Effector memory CD8-positive, alpha-beta T cell (primary cell): ENCODE data around the gene UNC5A.
"Not testable (repeated sequence)": the region's sequence is repeated elsewhere in the genome, so short reads cannot be mapped to it uniquely, and the experiment has no call there.

Experiments
- ATAC-seq: fragments of 150-1000 bp; cut with Tn5 transposase; replicated peaks from 2 replicates; pipeline ENCODE4 v1.10.0; 2021; ENCODE audit warnings: mild to moderate bottlenecking, moderate library complexity
- DNase-seq, 3 experiments: peaks; one replicate each; pipeline ENCODE4 v3.0.0; 2021
- H3K27ac Mint-ChIP-seq, 2 donors: one replicate each; pipeline ENCODE4 v1.8.0; 2022; ENCODE audit warnings: mild to moderate bottlenecking in 2 of 2, mixed read lengths in 2 of 2, moderate library complexity in 2 of 2
- H3K27me3 Mint-ChIP-seq, 2 donors: one replicate each; pipeline ENCODE4 v1.8.0; 2022; ENCODE audit warnings: mixed read lengths in 2 of 2
- H3K36me3 Mint-ChIP-seq: one replicate; pipeline ENCODE4 v1.8.0; 2022; ENCODE audit warnings: mild to moderate bottlenecking, moderate library complexity, mixed read lengths; ENCODE audit not compliant: insufficient read depth
- H3K4me1 Mint-ChIP-seq, 2 donors: one replicate each; pipeline ENCODE4 v1.8.0; 2022; ENCODE audit warnings: low read depth in 2 of 2, mixed read lengths in 2 of 2
- H3K4me3 Mint-ChIP-seq, 2 donors: one replicate each; pipeline ENCODE4 v1.8.0; 2022; ENCODE audit warnings: mild to moderate bottlenecking in 2 of 2, mixed read lengths in 2 of 2, moderate library complexity in 2 of 2
- H3K9me3 Mint-ChIP-seq, 2 donors: one replicate each; pipeline ENCODE4 v1.8.0; 2022; ENCODE audit warnings: mixed read lengths in 2 of 2

UNC5A gene

GRCh38 chr5:176864755-176865154, 54.4 kb downstream of the UNC5A start:
- Mint-ChIP-seq H3K36me3 (no peaks in the 10 kb centered on the region), H3K9me3 (no peaks in the 10 kb centered on the region), H3K4me1 (peaks cover 0 to 1% of the 10 kb centered on the region in 2 donors), H3K4me3 (no peak overlapping the region), H3K27ac (no peak overlapping the region), H3K27me3 (peaks cover 51 to 75% of the 10 kb centered on the region in 2 donors)
- DNase-seq (no peak), ATAC-seq (no peak)

DNA sequence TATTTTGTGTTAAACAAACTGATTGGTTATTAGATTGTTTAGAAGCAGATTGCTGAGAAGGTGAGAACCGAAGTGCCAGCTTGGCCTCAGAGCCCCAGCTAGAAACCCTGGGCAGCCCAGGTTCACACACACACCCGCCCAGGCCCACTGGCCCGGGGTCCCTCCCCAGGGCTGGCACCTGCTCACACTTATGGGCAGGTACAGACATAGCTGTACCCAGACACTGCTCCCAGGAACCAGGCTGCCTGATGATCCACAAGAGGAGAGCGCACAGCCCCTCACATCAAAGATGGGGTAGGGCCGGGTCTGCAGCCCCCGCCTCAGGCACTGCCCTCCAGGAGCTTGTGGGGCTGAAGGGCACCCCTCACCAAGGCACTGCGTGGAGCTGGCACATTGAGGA, 55.6 kb downstream of the UNC5A start:
- Mint-ChIP-seq H3K4me3 (no peak overlapping the region), H3K36me3 (peaks cover 7% of the 10 kb centered on the region), H3K9me3 (peaks cover 0 to 6% of the 10 kb centered on the region in 2 donors), H3K27me3 (peaks cover 44 to 65% of the 10 kb centered on the region in 2 donors), H3K4me1 (peaks cover 4 to 7% of the 10 kb centered on the region in 2 donors), H3K27ac (no peak overlapping the region)
- DNase-seq, result no peak
- no peak for ATAC-seq

GRCh38 chr5:176866707-176867310, 56.5 kb downstream of the UNC5A start:
- Mint-ChIP-seq H3K36me3 (peaks cover 7% of the 10 kb centered on the region), H3K27me3 (peaks cover 44 to 56% of the 10 kb centered on the region in 2 donors), H3K4me3 (no peak overlapping the region), H3K4me1 (peaks cover 4 to 7% of the 10 kb centered on the region in 2 donors), H3K27ac (no peak overlapping the region), H3K9me3 (peaks cover 0 to 6% of the 10 kb centered on the region in 2 donors)
- DNase-seq, result no peak
- ATAC-seq, result no peak

GRCh38 chr5:176868126-176868525, 57.8 kb downstream of the UNC5A start:
- H3K4me1 Mint-ChIP-seq, result peaks cover 7% of the 10 kb centered on the region in 2 donors
- peaks cover 2 to 6% of the 10 kb centered on the region in 2 donors for H3K9me3 Mint-ChIP-seq
- H3K27ac Mint-ChIP-seq, result no peak overlapping the region
- no peak overlapping the region for H3K4me3 Mint-ChIP-seq
- ATAC-seq, result no peak
- H3K36me3 Mint-ChIP-seq, result peaks cover 10% of the 10 kb centered on the region
- peaks cover 35 to 45% of the 10 kb centered on the region in 2 donors for H3K27me3 Mint-ChIP-seq
- DNase-seq, result no peak

DNA sequence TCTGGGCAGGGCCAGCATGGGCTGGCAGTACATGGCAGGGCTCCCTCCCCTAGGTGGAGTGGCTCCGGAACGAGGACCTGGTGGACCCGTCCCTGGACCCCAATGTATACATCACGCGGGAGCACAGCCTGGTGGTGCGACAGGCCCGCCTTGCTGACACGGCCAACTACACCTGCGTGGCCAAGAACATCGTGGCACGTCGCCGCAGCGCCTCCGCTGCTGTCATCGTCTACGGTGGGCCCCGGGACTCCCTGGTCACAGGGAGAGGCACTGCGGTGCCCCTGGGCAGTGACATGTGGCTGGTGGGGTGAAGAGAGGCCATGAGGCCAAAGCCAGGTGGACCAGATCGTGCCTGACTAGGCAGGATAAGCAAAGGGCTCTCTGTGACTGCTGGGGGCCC, 58.4 kb downstream of the UNC5A start:
- no peak for ATAC-seq
- DNase-seq, result no peak
- peaks cover 16% of the 10 kb centered on the region for H3K36me3 Mint-ChIP-seq
- peaks cover 7 to 10% of the 10 kb centered on the region in 2 donors for H3K4me1 Mint-ChIP-seq
- peaks cover 32 to 39% of the 10 kb centered on the region in 2 donors for H3K27me3 Mint-ChIP-seq
- H3K9me3 Mint-ChIP-seq, result peaks cover 3 to 6% of the 10 kb centered on the region in 2 donors
- H3K27ac Mint-ChIP-seq, result no peak overlapping the region
- no peak overlapping the region for H3K4me3 Mint-ChIP-seq

GRCh38 chr5:176869501-176870109, 59.2 kb downstream of the UNC5A start:
- H3K36me3 Mint-ChIP-seq, result peaks cover 20% of the 10 kb centered on the region
- H3K4me3 Mint-ChIP-seq, result no peak overlapping the region
- peaks cover 3 to 6% of the 10 kb centered on the region in 2 donors for H3K9me3 Mint-ChIP-seq
- DNase-seq, result no peak
- ATAC-seq, result no peak
- no peak overlapping the region for H3K27ac Mint-ChIP-seq
- peaks cover 10% of the 10 kb centered on the region in 2 donors for H3K4me1 Mint-ChIP-seq
- peaks cover 25 to 31% of the 10 kb centered on the region in 2 donors for H3K27me3 Mint-ChIP-seq

DNA sequence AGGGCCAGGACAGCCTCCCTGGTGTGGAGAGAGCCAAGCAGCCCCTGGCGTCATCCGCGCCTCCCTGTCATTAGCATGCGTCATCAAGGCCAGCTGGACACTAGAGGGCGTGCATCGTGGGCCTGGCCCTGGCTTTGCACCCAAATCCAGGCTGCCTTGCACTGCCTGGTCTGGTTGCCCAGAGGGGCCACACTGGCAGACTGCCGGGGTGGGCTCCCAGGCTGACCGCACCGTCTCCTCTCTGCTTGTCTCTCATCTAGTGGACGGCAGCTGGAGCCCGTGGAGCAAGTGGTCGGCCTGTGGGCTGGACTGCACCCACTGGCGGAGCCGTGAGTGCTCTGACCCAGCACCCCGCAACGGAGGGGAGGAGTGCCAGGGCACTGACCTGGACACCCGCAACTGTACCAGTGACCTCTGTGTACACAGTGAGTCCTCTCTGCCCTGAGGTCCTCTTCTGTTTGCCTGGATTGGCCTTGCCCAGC, 59.8 kb downstream of the UNC5A start:
- H3K27ac Mint-ChIP-seq, result peak overlapping the region in 1 of 2 donors; percentile 57
- no peak overlapping the region for H3K4me3 Mint-ChIP-seq
- H3K4me1 Mint-ChIP-seq, result peaks cover 10 to 14% of the 10 kb centered on the region in 2 donors
- DNase-seq (no peak), ATAC-seq (no peak)
- peaks cover 22 to 29% of the 10 kb centered on the region in 2 donors for H3K27me3 Mint-ChIP-seq
- H3K36me3 Mint-ChIP-seq, result peaks cover 20% of the 10 kb centered on the region
- H3K9me3 Mint-ChIP-seq, result peaks cover 3 to 6% of the 10 kb centered on the region in 2 donors

GRCh38 chr5:176870644-176871043, 60.3 kb downstream of the UNC5A start:
- not testable (repeated sequence) for H3K4me3 Mint-ChIP-seq, H3K9me3 Mint-ChIP-seq, ATAC-seq, DNase-seq
- Mint-ChIP-seq H3K36me3 (peaks cover 20% of the 10 kb centered on the region), H3K27ac (peak overlapping the region in 1 of 2 donors; percentile 57), H3K27me3 (peaks cover 22 to 29% of the 10 kb centered on the region in 2 donors), H3K4me1 (peaks cover 13 to 18% of the 10 kb centered on the region in 2 donors)

GRCh38 chr5:176872586-176872985, 62.2 kb downstream of the UNC5A start:
- H3K27ac Mint-ChIP-seq, result peak overlapping the region; percentile 71 to 90

GRCh38 chr5:176873011-176873410, 62.7 kb downstream of the UNC5A start:
- Mint-ChIP-seq H3K4me1 (peaks cover 21 to 28% of the 10 kb centered on the region in 2 donors), H3K36me3 (peaks cover 23% of the 10 kb centered on the region), H3K4me3 (peak overlapping the region; percentile 20 to 33), H3K27me3 (peaks cover 19 to 26% of the 10 kb centered on the region in 2 donors), H3K27ac (peak overlapping the region; percentile 71 to 90)
- DNase-seq, result peak in 1 of 3 experiments; percentile 29
- not testable (repeated sequence) for H3K9me3 Mint-ChIP-seq, ATAC-seq

More at GRCh38 chr5:176872586-176872985, 62.2 kb downstream of the UNC5A start:
- peak in 1 of 3 experiments; percentile 21 for DNase-seq
- H3K4me1 Mint-ChIP-seq, result peaks cover 21 to 28% of the 10 kb centered on the region in 2 donors
- ATAC-seq, H3K4me3 Mint-ChIP-seq, H3K9me3 Mint-ChIP-seq: not testable (repeated sequence)
- H3K36me3 Mint-ChIP-seq, result peaks cover 23% of the 10 kb centered on the region
- peaks cover 19 to 23% of the 10 kb centered on the region in 2 donors for H3K27me3 Mint-ChIP-seq

GRCh38 chr5:176873541-176874172, 63.3 kb downstream of the UNC5A start:
- Mint-ChIP-seq H3K9me3 (peaks cover 3 to 6% of the 10 kb centered on the region in 2 donors), H3K27me3 (peaks cover 21 to 33% of the 10 kb centered on the region in 2 donors), H3K27ac (peak overlapping the region in 1 of 2 donors; percentile 71), H3K4me3 (peak overlapping the region in 1 of 2 donors; percentile 31), H3K4me1 (peaks cover 21 to 29% of the 10 kb centered on the region in 2 donors), H3K36me3 (peaks cover 23% of the 10 kb centered on the region)
- DNase-seq, result no peak
- ATAC-seq, result no peak

DNA sequence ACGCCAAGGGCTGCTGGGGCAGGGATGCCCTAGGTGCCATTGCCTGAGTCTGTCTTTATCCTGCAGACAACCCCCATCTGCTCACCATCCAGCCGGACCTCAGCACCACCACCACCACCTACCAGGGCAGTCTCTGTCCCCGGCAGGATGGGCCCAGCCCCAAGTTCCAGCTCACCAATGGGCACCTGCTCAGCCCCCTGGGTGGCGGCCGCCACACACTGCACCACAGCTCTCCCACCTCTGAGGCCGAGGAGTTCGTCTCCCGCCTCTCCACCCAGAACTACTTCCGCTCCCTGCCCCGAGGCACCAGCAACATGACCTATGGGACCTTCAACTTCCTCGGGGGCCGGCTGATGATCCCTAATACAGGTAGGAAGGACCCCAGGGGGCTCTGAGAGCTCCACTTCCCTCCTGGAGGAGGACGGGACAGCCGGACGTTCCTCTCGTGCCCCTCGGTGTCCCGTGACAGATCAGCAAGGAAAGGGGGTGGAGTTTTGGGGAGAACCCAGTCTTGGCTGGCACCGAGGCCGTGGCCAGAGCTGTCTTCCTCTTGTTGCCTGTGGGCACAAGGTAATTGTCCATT, 63.9 kb downstream of the UNC5A start:
- H3K27ac Mint-ChIP-seq, result peak overlapping the region in 1 of 2 donors; percentile 35
- no peak overlapping the region for H3K4me3 Mint-ChIP-seq
- H3K4me1 Mint-ChIP-seq, result peaks cover 21 to 30% of the 10 kb centered on the region in 2 donors

GRCh38 chr5:176875014-176875550, 64.7 kb downstream of the UNC5A start:
- Mint-ChIP-seq H3K36me3 (peaks cover 23% of the 10 kb centered on the region), H3K9me3 (peaks cover 3 to 6% of the 10 kb centered on the region in 2 donors), H3K27me3 (peaks cover 31 to 44% of the 10 kb centered on the region in 2 donors), H3K27ac (peak overlapping the region in 1 of 2 donors; percentile 62), H3K4me1 (peaks cover 20 to 30% of the 10 kb centered on the region in 2 donors), H3K4me3 (no peak overlapping the region)
- ATAC-seq (no peak), DNase-seq (no peak)

More for the DNA sequence above, 63.9 kb downstream of the UNC5A start:
- no peak for ATAC-seq
- Mint-ChIP-seq H3K27me3 (peaks cover 27 to 38% of the 10 kb centered on the region in 2 donors), H3K36me3 (peaks cover 23% of the 10 kb centered on the region), H3K9me3 (peaks cover 3 to 6% of the 10 kb centered on the region in 2 donors)
- no peak for DNase-seq
